Upper lobe of left lung (tissue), 6 donors: ENCODE results near the gene PIGN. TPM values are rescaled to one million over a fixed set of nuclear protein-coding genes. Genes with fewer than 3 reads are reported as not detected.

Experiments used
- ATAC-seq, 2 donors: fragments of 200-7000 bp; cut with Tn5 transposase; one replicate each; pipeline ENCODE4 v1.9.1; 2022; ENCODE audit warnings: mild to moderate bottlenecking in 2 of 2, moderate library complexity in 2 of 2; ENCODE audit not compliant: low FRiP score in 2 of 2
- DNase-seq, 2 donors: peaks; one replicate each; pipeline ENCODE4 v3.0.0-alpha.2; 2019 to 2020
- H3K27ac ChIP-seq, 4 donors: fragments of 200-600 bp; sonication (generic); one replicate each; pipeline ENCODE4 v1.5.1; 2016 to 2019
- H3K27me3 ChIP-seq, 4 donors: fragments of 200-600 bp; sonication (generic); one replicate each; pipeline ENCODE4 v1.5.1; 2017 to 2019
- H3K36me3 ChIP-seq, 4 donors: fragments of 200-600 bp; sonication (generic); one replicate each; pipeline ENCODE4 v1.5.1; 2016 to 2019
- H3K4me1 ChIP-seq, 4 donors: fragments of 200-600 bp; sonication (generic); one replicate each; pipeline ENCODE4 v1.5.1; 2018 to 2019
- H3K4me3 ChIP-seq, 4 donors: fragments of 200-600 bp; sonication (generic); one replicate each; pipeline ENCODE4 v1.5.1; 2017 to 2019; ENCODE audit warnings: mild to moderate bottlenecking in 2 of 4, moderate library complexity in 1 of 4
- H3K9me3 ChIP-seq, 4 donors: fragments of 200-600 bp; sonication (generic); one replicate each; pipeline ENCODE4 v1.5.1; 2018 to 2019
- EP300 ChIP-seq, 4 donors: sonication (generic); formaldehyde crosslinking; IDR thresholded peaks; one replicate each; pipeline ENCODE4 v1.5.1; 2017; ENCODE audit warnings: antibody characterized with exemption in 4 of 4, control low read depth in 2 of 4
- POLR2A ChIP-seq, 4 donors: fragments of 450-650 bp; IDR thresholded peaks; one replicate each; pipeline ENCODE4 v1.5.1; 2016 to 2017; ENCODE audit warnings: antibody characterized with exemption in 4 of 4, mild to moderate bottlenecking in 2 of 4
- POLR2AphosphoS5 ChIP-seq, 2 donors: sonication (generic); formaldehyde crosslinking; IDR thresholded peaks; one replicate each; pipeline ENCODE4 v1.5.1; 2017; ENCODE audit warnings: antibody characterized with exemption in 2 of 2
- WGBS, 2 donors: methylation state at CpG; one replicate each; pipeline ENCODE4 v1.1.5; 2017 to 2018; 5-methylcytosine and 5-hydroxymethylcytosine counted together
- total RNA-seq, 6 donors: library from RNA; depleted of rRNA in 4 of 6; stranded (reverse); fragments of >200 nt in 4 of 6; gene quantifications; one replicate each; pipeline versions ENCODE4 v1.1.0 to v1.2.1, GENCODE V29; 2016 to 2021
- TF ChIP-seq, protein P1 (sequence below), 6 experiments: fragments of 450-650 bp in 4 of 6; fragments of 200-600 bp in 2 of 6; sonication (generic) in 2 of 6; IDR thresholded peaks; one replicate each; pipeline ENCODE4 v1.5.1; 2016 to 2019; ENCODE audit warnings: antibody characterized with exemption in 6 of 6
- donor health status: DM: no; HTN: no; CAD: no; lungs with moderate emphysema.
- donor health status: DM: no; HTN: yes; CAD: no; lungs with severe emphysema.

Gene PIGN
- total RNA-seq, 6 donors from 2014 or later: 16.9 to 36.2 (median 21.7) TPM

GRCh38 chr18:62080172-62080900 is 106.5 kb downstream of the PIGN start:
- Histone ChIP-seq H3K27me3 (no peaks in the 10 kb centered on the region), H3K9me3 (no peaks in the 10 kb centered on the region), H3K4me1 (no peaks in the 10 kb centered on the region), H3K4me3 (no peak overlapping the region), H3K27ac (no peak overlapping the region), H3K36me3 (peaks cover 0 to under 1% (median 0%) of the 10 kb centered on the region in 4 donors)
- TF ChIP-seq, protein P1, sequence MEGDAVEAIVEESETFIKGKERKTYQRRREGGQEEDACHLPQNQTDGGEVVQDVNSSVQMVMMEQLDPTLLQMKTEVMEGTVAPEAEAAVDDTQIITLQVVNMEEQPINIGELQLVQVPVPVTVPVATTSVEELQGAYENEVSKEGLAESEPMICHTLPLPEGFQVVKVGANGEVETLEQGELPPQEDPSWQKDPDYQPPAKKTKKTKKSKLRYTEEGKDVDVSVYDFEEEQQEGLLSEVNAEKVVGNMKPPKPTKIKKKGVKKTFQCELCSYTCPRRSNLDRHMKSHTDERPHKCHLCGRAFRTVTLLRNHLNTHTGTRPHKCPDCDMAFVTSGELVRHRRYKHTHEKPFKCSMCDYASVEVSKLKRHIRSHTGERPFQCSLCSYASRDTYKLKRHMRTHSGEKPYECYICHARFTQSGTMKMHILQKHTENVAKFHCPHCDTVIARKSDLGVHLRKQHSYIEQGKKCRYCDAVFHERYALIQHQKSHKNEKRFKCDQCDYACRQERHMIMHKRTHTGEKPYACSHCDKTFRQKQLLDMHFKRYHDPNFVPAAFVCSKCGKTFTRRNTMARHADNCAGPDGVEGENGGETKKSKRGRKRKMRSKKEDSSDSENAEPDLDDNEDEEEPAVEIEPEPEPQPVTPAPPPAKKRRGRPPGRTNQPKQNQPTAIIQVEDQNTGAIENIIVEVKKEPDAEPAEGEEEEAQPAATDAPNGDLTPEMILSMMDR (IDR thresholded peaks at IDR 0.05): no peak
- no peak for TF ChIP-seq POLR2AphosphoS5 (IDR thresholded peaks at IDR 0.05)
- no peak for ATAC-seq
- no peak for DNase-seq
- 83 to 90% methylated on average over 5 of the region's 5 CpGs for WGBS, 2 donors

GRCh38 chr18:62073461-62074281 is 113.2 kb downstream of the PIGN start:
- no peaks in the 10 kb centered on the region for H3K9me3 ChIP-seq
- DNase-seq (no peak), ATAC-seq (no peak)
- H3K4me3 ChIP-seq: no peak overlapping the region
- H3K27me3 ChIP-seq: no peaks in the 10 kb centered on the region
- TF ChIP-seq, protein P1 (IDR thresholded peaks at IDR 0.05): no peak
- TF ChIP-seq POLR2AphosphoS5 (IDR thresholded peaks at IDR 0.05): no peak
- no peak for TF ChIP-seq EP300 (IDR thresholded peaks at IDR 0.05)
- no peak for TF ChIP-seq POLR2A (IDR thresholded peaks at IDR 0.05)
- WGBS, 2 donors: 95 to 98% methylated on average over 2 of the region's 2 CpGs
- H3K27ac ChIP-seq: no peak overlapping the region
- no peaks in the 10 kb centered on the region for H3K36me3 ChIP-seq
- H3K4me1 ChIP-seq: no peaks in the 10 kb centered on the region

- Histone ChIP-seq H3K9me3 (no peaks in the 10 kb centered on the region), H3K36me3 (no peaks in the 10 kb centered on the region), H3K4me1 (no peaks in the 10 kb centered on the region), H3K4me3 (no peak overlapping the region), H3K27me3 (no peaks in the 10 kb centered on the region), H3K27ac (no peak overlapping the region)
- no peak for DNase-seq
- TF ChIP-seq POLR2A (IDR thresholded peaks at IDR 0.05) (no peak), POLR2AphosphoS5 (IDR thresholded peaks at IDR 0.05) (no peak), EP300 (IDR thresholded peaks at IDR 0.05) (no peak)
- TF ChIP-seq, protein P1 (IDR thresholded peaks at IDR 0.05): no peak
- ATAC-seq: no peak
Measured at GRCh38 chr18:62072370-62072769, 114.5 kb downstream of the PIGN start.

DNA sequence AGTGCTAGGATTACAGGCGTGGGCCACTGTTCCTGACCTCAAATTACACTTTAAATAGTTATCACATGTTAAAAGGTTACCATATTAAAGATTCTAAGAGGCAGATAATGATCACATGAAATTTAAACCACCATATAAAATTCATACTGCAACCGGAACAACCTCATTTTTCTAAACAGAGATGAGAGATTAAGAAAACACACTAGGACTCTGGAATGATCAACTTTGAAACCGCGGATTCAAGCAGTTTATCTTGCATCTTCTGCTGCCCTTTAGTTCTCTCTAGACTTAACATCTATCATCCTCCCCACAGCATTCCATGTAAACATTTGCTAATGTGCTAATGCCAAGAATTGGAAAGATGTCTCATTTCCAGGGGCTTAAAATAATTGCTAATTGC is 115.8 kb downstream of the PIGN start:
- no peak for DNase-seq
- H3K4me1 ChIP-seq: no peaks in the 10 kb centered on the region
- WGBS, 2 donors: 83 to 87% methylated on average over 4 of the region's 4 CpGs
- ATAC-seq: no peak
- H3K27me3 ChIP-seq: no peaks in the 10 kb centered on the region
- no peaks in the 10 kb centered on the region for H3K36me3 ChIP-seq
- H3K9me3 ChIP-seq: no peaks in the 10 kb centered on the region
- H3K27ac ChIP-seq: no peak overlapping the region
- TF ChIP-seq POLR2A (IDR thresholded peaks at IDR 0.05): no peak
- TF ChIP-seq EP300 (IDR thresholded peaks at IDR 0.05): no peak
- no peak for TF ChIP-seq POLR2AphosphoS5 (IDR thresholded peaks at IDR 0.05)
- TF ChIP-seq, protein P1 (IDR thresholded peaks at IDR 0.05): no peak
- no peak overlapping the region for H3K4me3 ChIP-seq
